Amniotic epithelial cell (primary cell): ENCODE data around the gene CDK17.
"Not testable (repeated sequence)": the region's sequence is repeated elsewhere in the genome, so short reads cannot be mapped to it uniquely, and the experiment has no call there.

Experiments
- DNase-seq: peaks from one replicate; pipeline ENCODE4 v3.0.0-alpha.2; 2010; ENCODE audit warnings: low read depth

Gene CDK17

GRCh38 chr12:96399919-96400630 is at the start of gene CDK17:
TSS of gene CDK17 (minus strand) at chr12:96400439. CDS start at chr12:96334836, 65,603 bp downstream.
- DNase-seq, result peak; percentile 77

GRCh38 chr12:96448300-96448699 is 48.1 kb upstream of the CDK17 start:
- DNase-seq, result peak; percentile 22

GRCh38 chr12:96447256-96447655 is 47.0 kb upstream of the CDK17 start:
- DNase-seq, result peak; percentile 25

GRCh38 chr12:96445691-96446583 is 45.7 kb upstream of the CDK17 start:
- peak; percentile 98 for DNase-seq

GRCh38 chr12:96444399-96444798 is 44.2 kb upstream of the CDK17 start:
- DNase-seq, result no peak

GRCh38 chr12:96442906-96443305 is 42.7 kb upstream of the CDK17 start:
- no peak for DNase-seq

- no peak for DNase-seq
These were observed 41.6 kb upstream of the CDK17 start for GRCh38 chr12:96441816-96442215.

GRCh38 chr12:96438330-96438729 is 38.1 kb upstream of the CDK17 start:
- no peak for DNase-seq

GRCh38 chr12:96437171-96437445 is 36.9 kb upstream of the CDK17 start:
- DNase-seq, result no peak

GRCh38 chr12:96436366-96437170 is 36.3 kb upstream of the CDK17 start:
- DNase-seq, result peak; percentile 40

- DNase-seq, result peak; percentile 99
These were observed 33.9 kb upstream of the CDK17 start for GRCh38 chr12:96434107-96434506.

- not testable (repeated sequence) for DNase-seq
These were observed 32.5 kb upstream of the CDK17 start for GRCh38 chr12:96432496-96433321.

GRCh38 chr12:96431067-96431466 is 30.8 kb upstream of the CDK17 start:
- no peak for DNase-seq

- DNase-seq, result peak; percentile 100
These were observed 27.1 kb upstream of the CDK17 start for GRCh38 chr12:96427269-96427729.

- DNase-seq, result peak; percentile 85
These were observed 25.7 kb upstream of the CDK17 start for GRCh38 chr12:96425951-96426350.

GRCh38 chr12:96425321-96425720 is 25.1 kb upstream of the CDK17 start:
- peak; percentile 99 for DNase-seq

- DNase-seq, result peak; percentile 32
These were observed 24.4 kb upstream of the CDK17 start for GRCh38 chr12:96424601-96425000.

- peak; percentile 73 for DNase-seq
These were observed 22.0 kb upstream of the CDK17 start for GRCh38 chr12:96422192-96422591.

GRCh38 chr12:96421014-96421413 is 20.8 kb upstream of the CDK17 start:
- no peak for DNase-seq

GRCh38 chr12:96420277-96420835 is 20.1 kb upstream of the CDK17 start:
- peak; percentile 36 for DNase-seq
